Measurements from ENCODE around the gene USP32.

The USP32 gene

GRCh38 chr17:60240290-60240689 is 151.6 kb downstream of the USP32 start:
- ATAC-seq = no peak
- no peak for TF ChIP-seq GLIS3 (CRISPR knock-in tag; IDR thresholded peaks at IDR 0.05)
- no peak for TF ChIP-seq ISL1 (CRISPR knock-in tag; IDR thresholded peaks at IDR 0.05)
- TF ChIP-seq TOX (CRISPR knock-in tag; IDR thresholded peaks at IDR 0.05; ENCODE audit: borderline replicate concordance) = no peak
- TF ChIP-seq ZFP3 (CRISPR knock-in tag; IDR thresholded peaks at IDR 0.05) = no peak
- no peak for TF ChIP-seq TCF4 (CRISPR knock-in tag; IDR thresholded peaks at IDR 0.05; ENCODE audit: borderline replicate concordance)
- no peak for TF ChIP-seq ZNF8 (CRISPR knock-in tag; IDR thresholded peaks at IDR 0.05)
- no peak for TF ChIP-seq OSR1 (CRISPR knock-in tag; IDR thresholded peaks at IDR 0.05)
- no peak for TF ChIP-seq PPARA (CRISPR knock-in tag; IDR thresholded peaks at IDR 0.05; ENCODE audit: borderline replicate concordance)
- TF ChIP-seq POU6F1 (CRISPR knock-in tag; IDR thresholded peaks at IDR 0.05; ENCODE audit: borderline replicate concordance, low read depth) = no peak

GRCh38 chr17:60231691-60232090 is 160.2 kb downstream of the USP32 start:
- TF ChIP-seq ISL1 (CRISPR knock-in tag; IDR thresholded peaks at IDR 0.05) = no peak
- TF ChIP-seq GLIS3 (CRISPR knock-in tag; IDR thresholded peaks at IDR 0.05) = no peak
- TF ChIP-seq CSRNP3 (CRISPR knock-in tag; IDR thresholded peaks at IDR 0.05) = no peak
- TF ChIP-seq TOX (CRISPR knock-in tag; IDR thresholded peaks at IDR 0.05; ENCODE audit: borderline replicate concordance) = no peak
- TF ChIP-seq ESRRG (CRISPR knock-in tag; IDR thresholded peaks at IDR 0.05) = no peak
- no peak for TF ChIP-seq CREB5 (CRISPR knock-in tag; IDR thresholded peaks at IDR 0.05; ENCODE audit: low read depth)
- no peak for TF ChIP-seq ZNF70 (CRISPR knock-in tag; IDR thresholded peaks at IDR 0.05)
- ATAC-seq = peak; percentile 49

GRCh38 chr17:60231234-60231633 is 160.7 kb downstream of the USP32 start:
- ATAC-seq = peak; percentile 87
- TF ChIP-seq PPARA (CRISPR knock-in tag; IDR thresholded peaks at IDR 0.05; ENCODE audit: borderline replicate concordance) (no peak), GLIS3 (CRISPR knock-in tag; IDR thresholded peaks at IDR 0.05) (no peak), ZC3H10 (CRISPR knock-in tag; IDR thresholded peaks at IDR 0.05) (no peak), BACH2 (CRISPR knock-in tag; IDR thresholded peaks at IDR 0.05; ENCODE audit: borderline replicate concordance) (no peak), ARNTL (CRISPR knock-in tag; IDR thresholded peaks at IDR 0.05; ENCODE audit: borderline replicate concordance, low read depth) (no peak), CSDC2 (CRISPR knock-in tag; IDR thresholded peaks at IDR 0.05) (no peak), PATZ1 (CRISPR knock-in tag; IDR thresholded peaks at IDR 0.05; ENCODE audit: borderline replicate concordance) (no peak), ZFP30 (CRISPR knock-in tag; IDR thresholded peaks at IDR 0.05) (no peak), OSR1 (CRISPR knock-in tag; IDR thresholded peaks at IDR 0.05) (no peak), CREB5 (CRISPR knock-in tag; IDR thresholded peaks at IDR 0.05; ENCODE audit: low read depth) (no peak), RARB (CRISPR knock-in tag; IDR thresholded peaks at IDR 0.05) (no peak), ZNF8 (CRISPR knock-in tag; IDR thresholded peaks at IDR 0.05) (no peak), POU6F1 (CRISPR knock-in tag; IDR thresholded peaks at IDR 0.05; ENCODE audit: borderline replicate concordance, low read depth) (no peak), TCF4 (CRISPR knock-in tag; IDR thresholded peaks at IDR 0.05; ENCODE audit: borderline replicate concordance) (no peak), ZFP3 (CRISPR knock-in tag; IDR thresholded peaks at IDR 0.05) (no peak), TOX (CRISPR knock-in tag; IDR thresholded peaks at IDR 0.05; ENCODE audit: borderline replicate concordance) (no peak)
